Adrenal gland (tissue), 5 donors: Measurements from ENCODE around the gene LRRTM4.

Experiments
- POLR2A ChIP-seq, 2 donors: fragments of 450-650 bp; IDR thresholded peaks; one replicate each; pipeline ENCODE4 v1.6.1; 2017; ENCODE audit warnings: antibody characterized with exemption in 2 of 2, mild to moderate bottlenecking in 2 of 2, moderate library complexity in 1 of 2
- TF ChIP-seq, protein P1 (sequence below), 6 experiments: fragments of 450-650 bp in 4 of 6; fragments of 200-600 bp in 2 of 6; sonication (generic) in 1 of 6; IDR thresholded peaks; 1 replicate in 5 of 6; 2 replicates in 1 of 6; pipeline versions ENCODE4 v1.5.1 to v1.8.0; 2016 to 2021; ENCODE audit warnings: antibody characterized with exemption in 6 of 6, mild to moderate bottlenecking in 2 of 6, moderate library complexity in 1 of 6
- donor health status: DM: no; HTN: no; CAD: no.

DNA sequence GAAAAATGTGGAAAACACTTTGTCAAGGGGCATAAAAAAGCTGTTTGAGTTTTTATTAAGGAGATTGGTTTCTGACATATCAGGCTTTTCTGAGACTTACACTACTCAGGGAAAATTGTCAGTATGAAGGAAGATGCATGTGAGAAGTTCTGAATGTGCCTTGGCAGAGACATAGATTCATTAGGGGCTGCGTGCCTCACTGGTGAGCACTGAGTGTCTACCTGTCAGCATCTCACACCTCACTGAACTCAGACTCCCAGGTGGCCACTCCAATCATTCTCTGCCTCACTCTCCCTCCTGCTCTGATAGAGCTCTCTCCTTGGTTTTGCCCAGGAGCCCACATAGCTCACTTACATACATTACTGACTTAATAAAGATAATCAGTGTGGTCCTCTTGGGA, 372.6 kb downstream of the LRRTM4 start:
- TF ChIP-seq, protein P1, sequence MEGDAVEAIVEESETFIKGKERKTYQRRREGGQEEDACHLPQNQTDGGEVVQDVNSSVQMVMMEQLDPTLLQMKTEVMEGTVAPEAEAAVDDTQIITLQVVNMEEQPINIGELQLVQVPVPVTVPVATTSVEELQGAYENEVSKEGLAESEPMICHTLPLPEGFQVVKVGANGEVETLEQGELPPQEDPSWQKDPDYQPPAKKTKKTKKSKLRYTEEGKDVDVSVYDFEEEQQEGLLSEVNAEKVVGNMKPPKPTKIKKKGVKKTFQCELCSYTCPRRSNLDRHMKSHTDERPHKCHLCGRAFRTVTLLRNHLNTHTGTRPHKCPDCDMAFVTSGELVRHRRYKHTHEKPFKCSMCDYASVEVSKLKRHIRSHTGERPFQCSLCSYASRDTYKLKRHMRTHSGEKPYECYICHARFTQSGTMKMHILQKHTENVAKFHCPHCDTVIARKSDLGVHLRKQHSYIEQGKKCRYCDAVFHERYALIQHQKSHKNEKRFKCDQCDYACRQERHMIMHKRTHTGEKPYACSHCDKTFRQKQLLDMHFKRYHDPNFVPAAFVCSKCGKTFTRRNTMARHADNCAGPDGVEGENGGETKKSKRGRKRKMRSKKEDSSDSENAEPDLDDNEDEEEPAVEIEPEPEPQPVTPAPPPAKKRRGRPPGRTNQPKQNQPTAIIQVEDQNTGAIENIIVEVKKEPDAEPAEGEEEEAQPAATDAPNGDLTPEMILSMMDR (IDR thresholded peaks at IDR 0.05): no peak
- no peak for TF ChIP-seq POLR2A (IDR thresholded peaks at IDR 0.05)
